CD4-positive, alpha-beta T cell treated with Interleukin-2 at 100 ng/mL for 4 hours (primary cell): ENCODE measurements around the gene AHDC1.

Source experiments
- DNase-seq: peaks from one replicate; pipeline ENCODE4 v3.0.0-alpha.2; 2020; ENCODE audit warnings: low spot score

The AHDC1 gene

GRCh38 chr1:27612718-27613117 lies 8.8 kb upstream of the AHDC1 start:
- DNase-seq: no peak

- DNase-seq: no peak
These were observed 7.5 kb upstream of the AHDC1 start for GRCh38 chr1:27611450-27611849.

- peak; percentile 49 for DNase-seq
These were observed 5.8 kb upstream of the AHDC1 start for GRCh38 chr1:27609618-27610240.

- DNase-seq: no peak
These were observed 5.2 kb upstream of the AHDC1 start for GRCh38 chr1:27609210-27609555.

- DNase-seq: no peak
These were observed 3.4 kb upstream of the AHDC1 start for GRCh38 chr1:27607239-27607804.

GRCh38 chr1:27606708-27607238 lies 2.8 kb upstream of the AHDC1 start:
- no peak for DNase-seq

- DNase-seq: peak; percentile 69
These were observed 2.1 kb upstream of the AHDC1 start for GRCh38 chr1:27605796-27606707.

- no peak for DNase-seq
These were observed 1.4 kb upstream of the AHDC1 start for GRCh38 chr1:27605300-27605766.

- no peak for DNase-seq
These were observed 795 bp upstream of the AHDC1 start for GRCh38 chr1:27604579-27605299.

GRCh38 chr1:27603309-27603680 lies 649 bp downstream of the AHDC1 start:
- DNase-seq: no peak

GRCh38 chr1:27602462-27603308 lies 1.3 kb downstream of the AHDC1 start:
- DNase-seq: no peak

GRCh38 chr1:27601771-27602461 lies 2.0 kb downstream of the AHDC1 start:
- DNase-seq: no peak

- no peak for DNase-seq
These were observed 2.6 kb downstream of the AHDC1 start for GRCh38 chr1:27601321-27601770.

GRCh38 chr1:27600498-27601175 lies 3.3 kb downstream of the AHDC1 start:
- DNase-seq: no peak

- DNase-seq: no peak
These were observed 4.1 kb downstream of the AHDC1 start for GRCh38 chr1:27599605-27600497.

GRCh38 chr1:27598902-27599528 lies 4.9 kb downstream of the AHDC1 start:
- peak; percentile 69 for DNase-seq

- no peak for DNase-seq
These were observed 5.7 kb downstream of the AHDC1 start for GRCh38 chr1:27598295-27598687.

- DNase-seq: no peak
These were observed 6.2 kb downstream of the AHDC1 start for GRCh38 chr1:27597516-27598294.
